GM18519 (cell line): ENCODE data around the gene TM4SF1.
"Not testable (repeated sequence)": the region's sequence is repeated elsewhere in the genome, so short reads cannot be mapped to it uniquely, and the experiment has no call there.

Experiments used
- ATAC-seq: cut with Tn5 transposase; IDR thresholded peaks from one replicate; pipeline ENCODE4 v1.9.1; 2021; ENCODE audit warnings: mild to moderate bottlenecking, moderate library complexity; ENCODE audit not compliant: unreplicated experiment, low FRiP score

Gene TM4SF1

DNA sequence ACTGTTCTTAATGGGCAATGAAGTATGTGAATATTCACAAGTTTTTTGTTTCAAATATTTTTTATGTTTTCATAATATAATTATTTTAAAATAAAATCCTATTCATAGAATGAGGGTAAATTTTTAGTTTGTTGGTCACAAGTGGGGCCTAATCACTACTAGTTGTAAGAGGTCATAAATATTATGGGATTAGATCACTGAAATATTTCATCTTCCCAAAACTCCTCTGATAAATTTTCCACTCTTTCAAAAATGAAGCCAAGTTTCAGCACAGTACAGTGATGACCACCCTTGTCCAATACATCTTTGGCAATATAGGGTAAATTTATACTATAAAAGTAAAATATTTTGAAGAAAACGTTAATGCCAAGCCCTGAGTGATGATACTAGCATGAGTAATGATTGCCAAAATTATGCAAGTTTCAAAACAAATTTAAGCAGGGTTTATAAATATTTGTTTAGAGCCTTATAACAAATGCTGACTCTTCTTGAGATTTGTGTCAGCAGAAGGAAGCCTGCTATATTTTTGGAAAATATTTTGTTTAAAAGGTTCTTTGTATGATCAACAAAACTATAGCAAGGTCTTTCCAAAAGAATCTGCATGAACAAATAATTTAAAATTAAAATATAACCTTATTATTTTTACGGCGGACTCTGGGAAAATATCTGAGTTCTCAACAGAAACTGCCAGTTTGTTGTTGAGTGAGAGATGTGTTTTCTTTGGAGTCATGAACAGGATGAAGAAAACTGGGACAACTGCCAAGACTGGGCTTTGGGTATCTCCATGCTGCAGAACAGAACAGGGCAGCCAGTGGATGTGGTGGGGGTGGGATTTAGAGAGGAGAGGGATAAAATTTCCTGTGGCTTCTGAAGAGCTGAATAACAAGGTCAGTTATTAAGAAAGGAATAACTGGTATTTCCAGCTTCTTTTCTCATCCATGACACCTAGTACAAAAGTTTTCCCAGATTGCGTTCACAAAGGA, 17.9 kb upstream of the TM4SF1 start:
- no peak for ATAC-seq

- ATAC-seq, result peak; percentile 78
These were observed 16.1 kb upstream of the TM4SF1 start for GRCh38 chr3:149393345-149394160.

GRCh38 chr3:149391960-149392359, 14.5 kb upstream of the TM4SF1 start:
- no peak for ATAC-seq

DNA sequence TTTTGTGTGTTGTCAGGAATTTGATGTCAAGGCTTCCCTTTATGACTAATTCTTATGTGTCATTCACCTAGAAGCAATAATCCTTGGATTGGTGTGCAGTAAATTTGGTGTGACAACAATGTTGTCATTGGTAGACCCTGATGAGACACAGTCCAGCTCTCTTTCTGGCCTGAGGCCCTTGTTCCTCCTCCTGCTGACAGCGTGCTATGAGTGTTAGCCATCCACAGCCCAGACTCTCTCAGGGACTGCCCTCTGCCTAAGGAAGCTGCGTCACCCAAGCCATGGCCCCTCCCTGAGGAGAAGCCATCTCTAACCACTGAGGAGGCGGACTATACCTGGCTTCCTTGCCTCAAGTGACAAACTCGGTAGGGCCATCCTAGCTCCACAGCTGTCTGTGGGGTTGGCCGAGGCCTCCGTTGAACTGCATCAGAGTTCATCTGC, 13.3 kb upstream of the TM4SF1 start:
- ATAC-seq, result no peak

DNA sequence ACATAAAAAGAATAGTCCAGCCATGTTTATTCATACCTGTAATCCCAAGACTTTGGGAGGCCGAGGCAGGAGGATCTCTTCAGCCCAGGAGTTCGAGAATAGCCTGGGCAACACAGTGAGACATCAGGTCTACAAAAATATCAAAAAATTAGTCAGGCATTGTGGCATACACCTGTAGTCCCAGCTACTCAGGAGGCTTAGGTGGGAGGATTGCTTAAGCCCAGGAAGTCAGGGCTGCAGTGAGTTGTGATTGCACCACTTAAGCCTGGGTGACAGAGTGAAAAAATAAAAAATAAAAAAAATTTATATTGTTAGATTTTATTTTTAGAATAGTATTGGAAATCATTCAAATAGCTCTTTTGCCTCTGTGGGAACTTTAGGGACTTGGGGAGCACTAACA, 12.8 kb upstream of the TM4SF1 start:
- ATAC-seq, result no peak

- no peak for ATAC-seq
These were observed 11.3 kb upstream of the TM4SF1 start for GRCh38 chr3:149388531-149389417.

GRCh38 chr3:149388001-149388440, 10.6 kb upstream of the TM4SF1 start:
- ATAC-seq, result no peak

DNA sequence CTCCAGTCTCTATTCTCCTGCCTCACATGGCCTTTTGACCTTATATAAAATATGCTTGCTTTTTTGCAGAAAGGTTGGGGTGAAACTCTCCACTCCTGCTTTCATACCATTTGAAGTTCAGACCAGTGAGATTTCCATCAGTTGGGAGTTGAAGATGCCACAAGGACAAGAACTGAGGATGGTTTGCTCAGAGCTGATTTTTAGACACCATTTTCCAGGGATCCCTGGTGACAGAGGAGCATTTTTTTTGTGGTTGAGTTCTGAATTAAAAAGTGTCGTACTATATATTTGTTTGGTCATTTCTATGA, 8.8 kb upstream of the TM4SF1 start:
- ATAC-seq, result no peak

DNA sequence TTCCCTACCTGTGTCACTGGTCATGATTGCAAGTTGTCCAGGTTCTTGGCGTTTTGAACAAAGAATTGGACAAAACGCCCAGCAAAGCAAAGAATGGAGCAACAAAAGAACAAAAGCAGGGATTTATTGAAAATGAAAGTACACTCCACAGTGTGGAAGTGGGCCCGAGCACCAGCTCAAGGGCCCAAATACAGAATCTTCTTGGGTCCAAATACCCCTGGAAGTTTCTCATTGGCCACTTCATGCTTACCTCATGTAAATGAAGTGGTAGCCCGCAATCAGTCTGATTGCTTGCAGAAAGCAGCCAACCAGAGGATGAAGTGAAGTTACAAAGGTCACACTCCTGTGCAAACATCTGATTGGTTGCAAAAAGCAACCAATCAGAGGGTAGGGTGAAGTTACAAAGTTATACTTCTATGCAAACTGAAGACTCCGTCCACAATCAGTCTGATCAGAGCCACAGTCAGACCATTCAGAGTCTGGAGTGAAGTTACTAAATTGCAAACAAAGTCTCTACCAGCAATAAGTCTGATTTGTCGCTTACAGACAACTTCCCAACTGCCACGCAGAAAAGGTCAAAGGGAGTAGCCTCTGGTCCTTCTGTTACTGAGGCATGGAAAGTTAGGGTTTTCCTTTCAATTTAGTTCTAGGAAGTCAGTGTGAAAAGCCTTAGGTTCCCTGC, 8.3 kb upstream of the TM4SF1 start:
- no peak for ATAC-seq

GRCh38 chr3:149384911-149385321, 7.5 kb upstream of the TM4SF1 start:
- ATAC-seq, result no peak

DNA sequence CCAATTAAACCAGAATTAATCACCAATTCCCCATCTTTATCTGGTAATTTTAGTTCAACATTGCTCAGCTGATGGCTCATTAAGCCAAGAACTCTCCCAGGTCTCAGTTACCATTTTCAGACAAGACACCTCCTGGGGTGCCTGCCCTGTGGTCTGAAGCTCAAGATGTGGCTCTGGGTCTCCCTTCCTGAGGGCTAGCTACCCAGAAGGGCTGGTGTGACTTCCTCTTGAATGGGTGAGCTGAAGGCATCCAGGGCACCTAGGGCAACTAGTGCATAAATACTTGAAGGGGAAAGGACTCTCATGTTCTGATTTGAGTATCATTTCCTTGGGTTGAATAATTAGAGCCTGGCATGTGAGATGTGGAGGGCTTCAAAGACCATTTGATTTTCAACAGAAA, 6.7 kb upstream of the TM4SF1 start:
- ATAC-seq, result no peak

DNA sequence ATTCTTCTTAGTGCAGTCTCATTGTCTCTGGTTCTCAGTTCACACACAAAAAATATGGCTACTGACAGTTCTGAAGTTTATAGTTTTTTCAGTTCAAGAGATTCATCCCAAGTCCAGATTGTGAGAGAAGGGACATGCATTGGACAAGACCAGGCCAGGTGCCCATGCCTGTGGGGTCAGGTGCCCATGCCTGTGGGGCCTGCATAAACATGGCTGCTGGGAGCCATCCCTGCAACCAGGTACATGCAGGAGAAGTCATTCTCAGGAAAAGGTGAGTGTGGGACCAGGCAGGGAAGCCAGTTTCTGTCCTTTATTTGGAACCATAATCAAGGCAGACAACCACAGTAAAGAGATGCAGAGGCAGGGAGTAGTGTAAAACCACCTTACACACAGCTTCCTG, 6.3 kb upstream of the TM4SF1 start:
- no peak for ATAC-seq

DNA sequence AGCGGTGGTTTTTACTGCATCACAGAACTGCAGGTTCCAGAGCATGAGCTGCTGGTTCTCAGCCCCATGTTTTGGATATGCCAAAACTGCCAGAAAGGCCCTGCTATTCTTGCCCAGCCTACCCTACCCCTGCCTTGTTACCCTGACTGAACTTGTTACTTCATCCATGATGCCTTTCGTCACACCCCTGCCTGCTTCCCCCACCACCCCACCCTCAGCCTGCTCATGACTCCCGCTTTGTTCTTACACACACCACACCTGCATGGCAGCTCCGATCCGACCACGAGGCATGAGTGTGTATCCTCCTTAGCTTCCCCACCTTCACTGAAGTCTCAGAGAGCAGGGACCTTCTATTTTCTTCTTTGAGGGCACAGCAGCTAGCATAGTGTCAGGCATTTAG, 5.1 kb upstream of the TM4SF1 start:
- ATAC-seq, result no peak

DNA sequence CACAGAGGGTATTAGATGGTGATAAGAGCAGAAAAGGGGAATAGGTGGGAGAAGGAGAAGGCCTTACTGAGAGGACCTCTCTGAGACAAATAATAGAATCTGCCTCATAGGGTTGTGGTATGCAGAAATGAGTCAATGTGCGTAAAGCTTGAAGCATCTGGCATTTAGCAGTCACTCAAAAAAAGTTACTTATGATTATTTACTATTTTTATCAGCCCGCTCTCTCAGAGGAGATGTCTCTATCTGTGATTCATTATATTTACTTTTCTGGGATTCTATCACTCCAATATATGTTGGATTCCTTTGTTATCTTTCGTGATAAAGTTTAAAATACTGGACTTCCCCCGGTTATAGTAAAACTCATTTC, 4.6 kb upstream of the TM4SF1 start:
- peak; percentile 86 for ATAC-seq

GRCh38 chr3:149381173-149382100, 4.0 kb upstream of the TM4SF1 start:
- no peak for ATAC-seq

DNA sequence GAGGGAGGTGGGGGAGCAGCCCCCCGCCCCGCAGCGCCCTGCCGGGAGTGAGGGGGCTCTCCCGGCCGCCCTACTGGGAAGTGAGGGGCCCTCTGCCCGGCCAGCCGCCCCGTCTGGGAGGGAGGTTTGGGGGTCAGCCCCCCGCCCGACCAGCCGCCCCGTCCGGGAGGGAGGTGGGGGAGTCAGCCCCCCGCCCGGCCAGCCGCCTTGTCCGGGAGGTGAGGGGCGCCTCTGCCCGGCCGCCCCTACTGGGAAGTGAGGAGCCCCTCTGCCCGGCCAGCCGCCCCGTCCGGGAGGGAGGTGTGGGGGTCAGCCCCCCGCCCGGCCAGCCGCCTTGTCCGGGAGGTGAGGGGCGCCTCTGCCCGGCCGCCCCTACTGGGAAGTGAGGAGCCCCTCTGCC, 2.8 kb upstream of the TM4SF1 start:
- not testable (repeated sequence) for ATAC-seq

DNA sequence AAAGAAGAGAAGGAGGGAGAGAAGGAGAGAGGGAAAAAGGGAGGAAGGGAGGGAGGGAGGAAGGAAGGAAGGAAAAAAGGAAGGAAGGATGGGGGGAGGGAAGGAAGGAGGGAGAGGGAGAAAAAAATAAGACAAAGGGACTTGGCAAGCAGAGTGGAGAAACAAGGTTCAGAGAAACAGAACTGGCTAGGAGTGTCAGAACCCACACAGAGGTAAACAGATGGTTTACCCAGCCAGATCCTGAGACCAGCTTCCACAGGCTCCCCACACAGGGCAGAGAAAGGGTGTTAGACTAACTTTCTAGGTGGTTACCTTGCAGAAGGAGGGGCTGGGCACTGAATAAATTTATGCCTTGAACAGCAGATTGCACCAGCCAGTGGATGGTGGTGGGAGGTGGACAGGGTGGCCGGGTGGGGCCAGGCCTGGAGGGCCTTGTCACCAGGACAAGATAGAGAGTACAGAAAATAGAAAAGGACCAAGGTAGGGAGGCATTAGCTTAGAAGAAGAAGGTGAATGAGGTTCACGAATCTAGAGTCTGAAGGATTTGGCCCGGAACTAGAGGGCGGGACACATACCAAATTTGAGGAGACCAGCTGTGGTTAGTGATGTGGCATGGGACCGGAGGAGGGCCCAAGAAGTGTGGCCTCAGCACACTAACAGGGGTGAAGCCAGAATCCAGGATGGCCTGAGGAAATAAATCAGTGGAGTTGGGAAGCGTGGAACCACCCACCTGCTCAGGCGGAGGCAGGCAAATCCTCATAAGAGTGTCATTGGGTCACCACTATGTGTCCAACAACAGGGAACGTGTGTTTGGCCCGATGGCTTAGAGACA, 1.2 kb upstream of the TM4SF1 start:
- ATAC-seq, result no peak
